Medulla oblongata (tissue), 1 donor: Measurements from ENCODE around the gene DCAF12L2.
"Not testable (repeated sequence)": the region's sequence is repeated elsewhere in the genome, so short reads cannot be mapped to it uniquely, and the experiment has no call there.

Source experiments
- DNase-seq: peaks from one replicate; pipeline ENCODE4 v3.0.0-alpha.2; 2015; ENCODE audit errors: extremely low spot score

Gene DCAF12L2

GRCh38 chrX:126165721-126166461 lies at the start of gene DCAF12L2:
DCAF12L2 (minus strand) TSS chrX:126166289; CDS start chrX:126165924, 365 bp downstream.
- DNase-seq, result no peak

GRCh38 chrX:126190888-126191287 lies 24.8 kb upstream of the DCAF12L2 start:
- not testable (repeated sequence) for DNase-seq

GRCh38 chrX:126177133-126177840 lies 11.2 kb upstream of the DCAF12L2 start:
- no peak for DNase-seq

GRCh38 chrX:126170720-126171119 lies 4.6 kb upstream of the DCAF12L2 start:
- DNase-seq, result no peak

- no peak for DNase-seq
Observed at GRCh38 chrX:126167560-126167959, 1.5 kb upstream of the DCAF12L2 start.

GRCh38 chrX:126165401-126165720 lies 728 bp downstream of the DCAF12L2 start:
- DNase-seq, result no peak

GRCh38 chrX:126164689-126165400 lies 1.2 kb downstream of the DCAF12L2 start:
- no peak for DNase-seq

- no peak for DNase-seq
Observed at GRCh38 chrX:126164226-126164625, 1.9 kb downstream of the DCAF12L2 start.

GRCh38 chrX:126141014-126141413 lies 25.1 kb downstream of the DCAF12L2 start:
- DNase-seq, result no peak

- DNase-seq, result no peak
Observed at GRCh38 chrX:126137899-126138298, 28.2 kb downstream of the DCAF12L2 start.

GRCh38 chrX:126124721-126125120 lies 41.4 kb downstream of the DCAF12L2 start:
- DNase-seq, result no peak
